Measurements from ENCODE around the gene CCNH.

The CCNH gene

DNA sequence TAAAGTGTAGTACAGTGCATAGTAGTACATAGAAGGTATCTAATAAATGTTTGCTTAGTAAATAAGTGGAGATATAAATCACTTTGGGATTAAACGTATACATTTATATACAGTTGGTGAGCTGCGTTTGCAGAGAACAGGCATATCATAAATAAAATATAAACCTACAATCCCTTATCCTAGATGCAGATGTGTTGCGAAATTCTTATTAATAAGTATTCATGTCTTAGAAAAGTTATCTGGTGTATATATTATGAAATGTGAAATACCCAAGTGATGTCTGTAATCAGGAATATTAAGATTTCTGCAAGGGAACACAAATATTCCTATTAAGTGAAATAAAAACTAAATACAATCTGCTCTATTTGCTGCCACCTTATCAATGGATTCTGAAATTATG is 8.8 kb downstream of the CCNH start:
- H3K36me3 ChIP-seq (ENCODE audit: insufficient read depth, low read length) = peaks cover 100% of the 10 kb centered on the region
- H3K4me1 ChIP-seq (ENCODE audit: insufficient read depth, low read length) = no peaks in the 10 kb centered on the region
- no peak overlapping the region for H3K27ac ChIP-seq (ENCODE audit: low read depth, low read length)
- H3K27me3 ChIP-seq (ENCODE audit: insufficient read depth, low read length) = no peaks in the 10 kb centered on the region
- H3K9me3 ChIP-seq (ENCODE audit: insufficient read depth, low read depth, low read length) = peaks cover 7% of the 10 kb centered on the region; the same call in 1 of the 2 replicates
- H3K4me3 ChIP-seq (ENCODE audit: low read length) = no peak overlapping the region
- no CpG with 5 or more reads among the region's 3 CpGs for WGBS
- no peak overlapping the region for H3K9ac ChIP-seq (ENCODE audit: low read depth, low read length)

DNA sequence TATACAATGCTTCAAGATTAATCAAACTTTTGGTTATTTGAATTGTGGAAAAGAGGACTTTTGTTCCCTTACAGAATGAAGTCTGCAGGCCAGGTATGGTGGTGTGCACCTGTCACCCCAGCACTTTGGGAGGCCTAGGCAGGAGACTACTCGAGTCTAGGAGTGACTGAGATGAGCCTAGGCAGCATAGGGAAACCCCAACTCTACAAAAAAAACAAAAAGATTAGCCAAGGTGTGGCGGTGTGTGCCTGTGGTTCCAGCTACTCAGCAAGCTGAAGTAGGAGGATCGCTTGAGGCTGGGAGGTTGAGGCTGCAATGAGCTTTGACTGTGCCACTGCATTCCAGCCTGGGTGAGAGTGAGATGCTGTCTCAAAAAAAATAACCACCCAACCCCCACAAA is 9.3 kb downstream of the CCNH start:
- H3K36me3 ChIP-seq (ENCODE audit: insufficient read depth, low read length) = peaks cover 98% of the 10 kb centered on the region
- H3K4me1 ChIP-seq (ENCODE audit: insufficient read depth, low read length) = no peaks in the 10 kb centered on the region
- no peaks in the 10 kb centered on the region for H3K27me3 ChIP-seq (ENCODE audit: insufficient read depth, low read length)
- H3K27ac ChIP-seq (ENCODE audit: low read depth, low read length) = no peak overlapping the region
- 95% methylated on average over 3 of the region's 3 CpGs for WGBS
- H3K9ac ChIP-seq (ENCODE audit: low read depth, low read length) = no peak overlapping the region
- H3K9me3 ChIP-seq (ENCODE audit: insufficient read depth, low read depth, low read length) = peaks cover 7% of the 10 kb centered on the region; the same call in 1 of the 2 replicates
- H3K4me3 ChIP-seq (ENCODE audit: low read length) = no peak overlapping the region

DNA sequence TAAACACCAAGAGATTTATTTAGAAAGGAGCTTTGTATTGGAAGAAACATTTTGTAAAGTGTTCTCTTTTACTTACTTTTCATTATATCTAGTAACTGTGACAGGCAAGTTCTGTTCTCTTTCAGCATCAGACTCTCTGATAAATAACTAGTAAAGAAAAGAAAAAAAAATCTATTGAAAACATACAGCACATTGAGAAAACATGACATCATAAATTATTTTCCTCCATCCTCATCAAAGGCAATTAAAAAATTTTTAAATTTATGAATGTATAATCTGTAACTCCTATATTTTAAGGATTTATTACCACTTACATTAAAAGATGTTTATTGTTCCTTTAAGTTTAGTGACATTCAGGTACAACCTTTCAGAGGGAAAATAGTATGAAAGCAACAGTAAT is 11.1 kb downstream of the CCNH start:
- no peaks in the 10 kb centered on the region for H3K27me3 ChIP-seq (ENCODE audit: insufficient read depth, low read length)
- no peak overlapping the region for H3K9ac ChIP-seq (ENCODE audit: low read depth, low read length)
- no peaks in the 10 kb centered on the region for H3K4me1 ChIP-seq (ENCODE audit: insufficient read depth, low read length)
- peaks cover 7% of the 10 kb centered on the region; the same call in 1 of the 2 replicates for H3K9me3 ChIP-seq (ENCODE audit: insufficient read depth, low read depth, low read length)
- no peak overlapping the region for H3K27ac ChIP-seq (ENCODE audit: low read depth, low read length)
- H3K4me3 ChIP-seq (ENCODE audit: low read length) = no peak overlapping the region
- H3K36me3 ChIP-seq (ENCODE audit: insufficient read depth, low read length) = peaks cover 98% of the 10 kb centered on the region

DNA sequence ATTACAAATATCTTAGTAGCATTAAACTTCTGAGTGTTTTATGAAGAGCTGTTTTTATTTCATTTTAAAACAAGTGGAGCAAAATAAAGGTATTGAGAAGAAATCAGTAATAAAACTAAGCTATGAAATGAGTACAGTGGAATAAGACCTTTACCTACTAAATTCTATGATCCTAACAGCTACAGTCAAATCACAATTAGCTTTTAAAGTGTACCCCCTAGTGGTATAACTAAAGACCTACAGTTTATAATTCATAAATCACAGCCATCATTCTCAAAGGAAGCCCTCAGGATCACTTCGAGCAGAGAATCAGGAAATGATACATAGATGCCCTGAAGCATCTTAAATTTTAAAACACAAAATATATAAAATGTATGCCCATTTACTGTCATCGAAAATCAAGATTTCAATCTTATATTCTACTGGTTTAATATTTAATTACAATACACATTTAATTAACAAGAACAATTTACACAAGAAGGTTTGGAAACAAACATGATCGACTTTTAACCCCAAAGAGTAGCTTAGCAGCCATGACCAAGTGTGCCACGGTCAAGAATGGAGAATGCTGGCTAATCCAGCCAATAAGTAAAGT is 12.3 kb downstream of the CCNH start:
- Histone ChIP-seq H3K27ac (ENCODE audit: low read depth, low read length) (no peak overlapping the region), H3K27me3 (ENCODE audit: insufficient read depth, low read length) (no peaks in the 10 kb centered on the region), H3K9ac (ENCODE audit: low read depth, low read length) (no peak overlapping the region), H3K36me3 (ENCODE audit: insufficient read depth, low read length) (peaks cover 98% of the 10 kb centered on the region), H3K4me3 (ENCODE audit: low read length) (no peak overlapping the region), H3K4me1 (ENCODE audit: insufficient read depth, low read length) (no peaks in the 10 kb centered on the region), H3K9me3 (ENCODE audit: insufficient read depth, low read depth, low read length) (peaks cover 7% of the 10 kb centered on the region; the same call in 1 of the 2 replicates)
- WGBS = 93% methylated on average over 3 of the region's 4 CpGs

DNA sequence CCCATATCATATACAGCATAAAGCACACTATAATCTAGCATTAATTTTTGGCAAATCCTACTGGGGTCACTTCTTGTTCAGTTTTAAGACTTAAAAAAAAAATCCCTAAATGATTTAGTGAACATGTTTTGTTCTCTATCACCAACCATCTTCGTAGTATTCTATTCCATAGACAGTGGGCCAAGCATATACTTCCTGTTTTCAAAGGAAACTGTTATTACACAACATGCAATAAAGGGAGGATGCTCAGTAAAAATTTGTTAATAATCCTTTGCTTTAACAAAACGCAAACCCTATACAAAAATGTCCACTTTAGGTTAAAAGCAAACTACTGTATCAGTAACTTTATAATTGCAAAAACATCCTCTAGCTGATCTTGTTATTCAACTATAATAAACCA is 13.0 kb downstream of the CCNH start:
- Histone ChIP-seq H3K27me3 (ENCODE audit: insufficient read depth, low read length) (no peaks in the 10 kb centered on the region), H3K9ac (ENCODE audit: low read depth, low read length) (no peak overlapping the region), H3K36me3 (ENCODE audit: insufficient read depth, low read length) (peaks cover 98% of the 10 kb centered on the region), H3K4me1 (ENCODE audit: insufficient read depth, low read length) (no peaks in the 10 kb centered on the region), H3K4me3 (ENCODE audit: low read length) (no peak overlapping the region), H3K9me3 (ENCODE audit: insufficient read depth, low read depth, low read length) (peaks cover 7% of the 10 kb centered on the region; the same call in 1 of the 2 replicates), H3K27ac (ENCODE audit: low read depth, low read length) (no peak overlapping the region)
- 100% methylated on average over 2 of the region's 2 CpGs for WGBS

DNA sequence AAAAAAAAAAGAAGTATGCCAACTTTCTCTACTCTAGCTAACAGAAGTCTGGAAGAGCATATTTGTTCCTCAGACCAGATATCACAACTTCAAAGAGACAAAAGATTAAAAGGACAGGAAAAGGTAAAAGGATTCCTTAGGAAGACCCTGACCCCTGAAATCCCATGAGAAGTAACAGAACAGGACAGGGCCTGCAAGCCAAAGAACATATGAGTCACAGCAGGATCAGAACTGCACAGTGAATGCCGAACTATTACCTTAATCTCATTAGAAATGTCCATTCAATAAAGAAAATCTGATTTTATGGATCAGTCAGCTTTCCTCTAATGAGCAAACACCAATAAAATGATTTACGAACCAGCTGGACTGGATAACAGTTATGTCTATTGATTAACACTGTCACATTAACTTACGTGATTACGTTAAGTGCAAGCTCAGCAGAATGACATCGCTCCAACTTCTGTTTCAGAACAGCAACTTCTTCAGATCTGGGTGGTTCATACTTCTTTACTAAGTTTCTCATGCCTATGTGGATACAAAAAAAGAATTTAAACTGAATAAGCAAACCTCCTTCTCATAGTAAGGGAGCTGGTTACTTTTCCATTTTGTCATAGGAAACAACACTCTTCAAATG is 13.6 kb downstream of the CCNH start:
- Histone ChIP-seq H3K9me3 (ENCODE audit: insufficient read depth, low read depth, low read length) (peaks cover 7% of the 10 kb centered on the region; the same call in 1 of the 2 replicates), H3K27ac (ENCODE audit: low read depth, low read length) (no peak overlapping the region), H3K9ac (ENCODE audit: low read depth, low read length) (no peak overlapping the region), H3K27me3 (ENCODE audit: insufficient read depth, low read length) (no peaks in the 10 kb centered on the region), H3K36me3 (ENCODE audit: insufficient read depth, low read length) (peaks cover 98% of the 10 kb centered on the region), H3K4me1 (ENCODE audit: insufficient read depth, low read length) (no peaks in the 10 kb centered on the region), H3K4me3 (ENCODE audit: low read length) (no peak overlapping the region)
- WGBS = 98% methylated on average over 5 of the region's 5 CpGs

DNA sequence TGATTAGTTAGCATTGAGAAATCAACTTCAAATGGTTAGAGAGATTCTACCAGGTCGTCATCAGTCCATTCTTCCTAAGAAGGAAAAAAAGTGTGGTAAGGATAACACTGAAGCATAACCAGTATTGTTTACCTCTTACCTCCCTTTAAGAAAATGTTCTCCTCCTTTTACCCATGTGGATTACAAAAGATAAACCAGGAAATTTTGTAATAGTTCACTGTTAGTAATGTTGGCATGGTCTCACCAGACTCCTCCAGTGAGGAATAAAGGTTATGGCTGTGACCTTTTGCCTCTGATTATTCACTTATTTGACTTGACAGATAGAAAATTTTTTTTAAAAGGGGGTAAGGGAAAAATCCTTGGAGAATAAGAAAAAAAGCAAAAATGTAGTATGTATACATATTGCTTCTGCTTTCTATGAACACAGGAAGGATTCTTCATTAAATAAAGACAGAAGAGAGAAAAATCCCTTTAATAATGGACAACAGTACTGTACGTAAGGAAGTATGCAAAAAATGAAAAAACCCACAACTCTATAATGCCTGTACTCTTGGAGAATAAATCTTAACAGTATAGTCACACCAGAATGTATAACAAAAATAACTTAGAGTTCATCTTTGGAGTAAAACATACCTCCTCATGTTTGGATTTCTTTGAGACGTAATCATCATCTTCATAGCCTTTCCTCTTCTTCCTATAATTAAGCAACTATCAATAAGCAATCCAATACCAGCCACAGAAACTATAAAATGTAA is 18.1 kb downstream of the CCNH start:
- 100% methylated on average over 1 of the region's 3 CpGs for WGBS

DNA sequence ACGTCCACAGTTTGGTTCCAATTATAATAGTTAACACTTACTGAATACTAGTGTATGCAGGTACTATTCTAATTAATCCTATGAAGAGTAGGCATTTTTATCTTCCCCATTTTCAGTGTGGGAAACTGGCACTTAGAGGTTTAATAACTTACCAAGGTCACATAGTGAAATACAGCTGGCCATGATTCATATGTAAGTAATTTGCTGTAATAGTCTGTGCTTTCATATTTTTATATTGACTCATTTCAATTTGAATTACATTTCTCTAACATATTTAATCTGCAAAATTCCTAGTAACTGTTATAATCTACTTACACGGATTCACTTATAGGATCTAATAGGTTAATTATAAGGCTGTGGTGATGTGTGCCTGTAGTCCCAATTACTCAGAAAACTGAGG is 19.4 kb downstream of the CCNH start:
- WGBS = 88% methylated on average over 1 of the region's 2 CpGs
- H3K9me3 ChIP-seq (ENCODE audit: insufficient read depth, low read depth, low read length) = no peaks in the 10 kb centered on the region
- H3K27ac ChIP-seq (ENCODE audit: low read depth, low read length) = no peak overlapping the region
- no peak overlapping the region for H3K4me3 ChIP-seq (ENCODE audit: low read length)
- H3K36me3 ChIP-seq (ENCODE audit: insufficient read depth, low read length) = peaks cover 100% of the 10 kb centered on the region
- no peaks in the 10 kb centered on the region for H3K4me1 ChIP-seq (ENCODE audit: insufficient read depth, low read length)
- no peak overlapping the region for H3K9ac ChIP-seq (ENCODE audit: low read depth, low read length)
- no peaks in the 10 kb centered on the region for H3K27me3 ChIP-seq (ENCODE audit: insufficient read depth, low read length)

More for the DNA sequence above, 18.1 kb downstream of the CCNH start:
- no peaks in the 10 kb centered on the region for H3K27me3 ChIP-seq (ENCODE audit: insufficient read depth, low read length)
- no peaks in the 10 kb centered on the region for H3K9me3 ChIP-seq (ENCODE audit: insufficient read depth, low read depth, low read length)
- H3K27ac ChIP-seq (ENCODE audit: low read depth, low read length) = no peak overlapping the region
- H3K4me1 ChIP-seq (ENCODE audit: insufficient read depth, low read length) = no peaks in the 10 kb centered on the region
- H3K9ac ChIP-seq (ENCODE audit: low read depth, low read length) = no peak overlapping the region
- no peak overlapping the region for H3K4me3 ChIP-seq (ENCODE audit: low read length)
- H3K36me3 ChIP-seq (ENCODE audit: insufficient read depth, low read length) = peaks cover 98% of the 10 kb centered on the region

DNA sequence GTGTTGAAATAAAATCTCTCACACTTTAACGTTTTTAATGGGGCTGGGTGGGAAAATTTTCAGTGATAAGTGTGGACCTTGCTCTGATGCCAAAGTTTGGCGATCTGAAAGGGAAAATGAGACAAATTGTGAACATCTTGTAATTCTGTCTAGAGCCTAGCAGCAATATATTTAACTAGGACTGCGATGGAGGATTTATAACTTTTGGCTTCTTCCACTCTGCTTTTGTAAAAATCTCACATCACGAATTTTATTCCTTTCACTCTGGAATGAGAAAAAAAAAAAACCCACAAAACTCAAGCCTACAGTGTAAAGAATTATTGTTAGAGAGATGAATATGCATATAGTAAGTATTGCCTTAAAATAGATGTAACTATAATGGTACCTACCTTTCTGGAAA is 19.9 kb downstream of the CCNH start:
- H3K9ac ChIP-seq (ENCODE audit: low read depth, low read length) = no peak overlapping the region
- H3K9me3 ChIP-seq (ENCODE audit: insufficient read depth, low read depth, low read length) = no peaks in the 10 kb centered on the region
- H3K36me3 ChIP-seq (ENCODE audit: insufficient read depth, low read length) = peaks cover 100% of the 10 kb centered on the region

DNA sequence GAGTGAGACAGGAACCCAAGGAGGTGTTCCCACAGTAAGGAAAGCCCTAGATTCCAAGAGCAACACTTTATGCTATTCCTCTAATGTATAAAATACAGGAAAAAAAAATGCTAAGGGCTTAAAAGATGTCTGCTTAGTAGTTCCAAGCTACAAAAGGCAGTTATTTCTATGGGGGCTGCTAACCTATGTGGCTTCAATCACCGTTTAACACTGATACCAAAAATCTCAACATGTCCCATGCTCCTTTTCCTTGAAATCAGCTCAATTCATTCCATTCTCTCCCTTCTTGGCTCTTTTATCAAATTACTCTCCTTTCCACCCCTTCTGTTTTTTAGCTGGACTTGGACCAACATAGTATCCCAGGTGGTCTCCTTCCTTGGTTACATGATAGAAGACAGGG is 20.6 kb downstream of the CCNH start:
- Histone ChIP-seq H3K9me3 (ENCODE audit: insufficient read depth, low read depth, low read length) (no peaks in the 10 kb centered on the region), H3K27me3 (ENCODE audit: insufficient read depth, low read length) (no peaks in the 10 kb centered on the region), H3K36me3 (ENCODE audit: insufficient read depth, low read length) (peaks cover 100% of the 10 kb centered on the region), H3K27ac (ENCODE audit: low read depth, low read length) (no peak overlapping the region), H3K4me1 (ENCODE audit: insufficient read depth, low read length) (no peaks in the 10 kb centered on the region), H3K9ac (ENCODE audit: low read depth, low read length) (no peak overlapping the region), H3K4me3 (ENCODE audit: low read length) (no peak overlapping the region)
- 95% methylated on average over 1 of the region's 1 CpG for whole genome bisulfite sequencing

More for the DNA sequence above, 19.9 kb downstream of the CCNH start:
- Histone ChIP-seq H3K4me3 (ENCODE audit: low read length) (no peak overlapping the region), H3K4me1 (ENCODE audit: insufficient read depth, low read length) (no peaks in the 10 kb centered on the region), H3K27ac (ENCODE audit: low read depth, low read length) (no peak overlapping the region), H3K27me3 (ENCODE audit: insufficient read depth, low read length) (no peaks in the 10 kb centered on the region)
- 90% methylated on average over 4 of the region's 4 CpGs for WGBS

DNA sequence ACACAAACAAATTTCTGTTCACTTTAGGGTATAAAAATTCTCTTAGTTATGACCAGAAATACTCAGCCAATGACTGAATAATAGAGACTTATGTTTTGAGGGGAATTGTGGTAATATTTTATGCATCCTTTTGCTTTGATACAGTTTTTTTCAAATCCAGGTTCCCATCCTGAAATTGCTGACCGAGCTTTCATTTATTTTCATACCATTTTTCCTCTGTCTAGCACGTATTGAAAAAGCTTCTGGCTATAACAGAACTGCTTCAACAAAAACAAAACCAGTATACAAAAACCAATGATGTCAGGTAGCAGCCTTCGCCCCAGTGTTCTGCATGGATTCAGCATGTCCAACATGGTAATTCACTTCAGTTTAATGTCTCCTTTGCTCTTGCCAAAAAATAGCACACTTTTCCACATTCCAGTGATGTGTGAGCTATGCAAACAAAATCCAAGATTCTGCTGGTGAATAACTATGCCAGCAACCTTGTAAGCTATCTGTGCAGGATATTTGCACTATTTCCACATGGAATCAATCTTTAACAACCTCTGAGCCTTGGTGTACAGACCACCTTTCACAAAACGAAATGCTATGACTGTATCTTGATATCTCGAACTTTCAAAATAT is 22.0 kb downstream of the CCNH start:
- H3K36me3 ChIP-seq (ENCODE audit: insufficient read depth, low read length) = peaks cover 100% of the 10 kb centered on the region
- no peaks in the 10 kb centered on the region for H3K27me3 ChIP-seq (ENCODE audit: insufficient read depth, low read length)
- no peaks in the 10 kb centered on the region for H3K9me3 ChIP-seq (ENCODE audit: insufficient read depth, low read depth, low read length)
- H3K9ac ChIP-seq (ENCODE audit: low read depth, low read length) = no peak overlapping the region
- H3K4me3 ChIP-seq (ENCODE audit: low read length) = no peak overlapping the region
- H3K4me1 ChIP-seq (ENCODE audit: insufficient read depth, low read length) = no peaks in the 10 kb centered on the region
- H3K27ac ChIP-seq (ENCODE audit: low read depth, low read length) = no peak overlapping the region
- 93% methylated on average over 5 of the region's 5 CpGs for whole genome bisulfite sequencing

Data from HUES64 (cell line).